GM21515 (cell line): ENCODE data around the gene TDRD9.
"Not testable (repeated sequence)": the region's sequence is repeated elsewhere in the genome, so short reads cannot be mapped to it uniquely, and the experiment has no call there.

Experiments
- ATAC-seq: cut with Tn5 transposase; IDR thresholded peaks from one replicate; pipeline ENCODE4 v1.9.1; 2021; ENCODE audit not compliant: unreplicated experiment

TDRD9 gene

DNA sequence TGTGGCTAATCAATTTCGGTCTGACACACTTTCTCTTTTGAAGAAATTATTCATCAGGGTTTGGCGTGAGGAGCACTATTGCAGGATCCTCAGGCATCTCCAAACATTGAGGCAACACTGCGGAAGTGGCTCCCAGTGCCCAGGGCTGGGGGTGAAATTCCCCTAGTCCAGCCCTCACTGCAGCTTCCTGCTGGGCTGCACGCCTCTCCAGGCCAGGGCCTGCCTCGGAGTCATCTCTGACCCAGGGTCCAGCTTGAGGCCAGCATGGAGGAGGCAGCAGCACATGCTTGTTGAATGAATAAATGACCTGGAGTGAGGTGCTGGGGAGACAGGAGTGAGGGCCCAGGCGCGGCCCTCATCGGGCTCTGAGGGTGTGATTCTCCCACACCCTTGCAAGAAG lies 36.0 kb upstream of the TDRD9 start:
- ATAC-seq: no peak

DNA sequence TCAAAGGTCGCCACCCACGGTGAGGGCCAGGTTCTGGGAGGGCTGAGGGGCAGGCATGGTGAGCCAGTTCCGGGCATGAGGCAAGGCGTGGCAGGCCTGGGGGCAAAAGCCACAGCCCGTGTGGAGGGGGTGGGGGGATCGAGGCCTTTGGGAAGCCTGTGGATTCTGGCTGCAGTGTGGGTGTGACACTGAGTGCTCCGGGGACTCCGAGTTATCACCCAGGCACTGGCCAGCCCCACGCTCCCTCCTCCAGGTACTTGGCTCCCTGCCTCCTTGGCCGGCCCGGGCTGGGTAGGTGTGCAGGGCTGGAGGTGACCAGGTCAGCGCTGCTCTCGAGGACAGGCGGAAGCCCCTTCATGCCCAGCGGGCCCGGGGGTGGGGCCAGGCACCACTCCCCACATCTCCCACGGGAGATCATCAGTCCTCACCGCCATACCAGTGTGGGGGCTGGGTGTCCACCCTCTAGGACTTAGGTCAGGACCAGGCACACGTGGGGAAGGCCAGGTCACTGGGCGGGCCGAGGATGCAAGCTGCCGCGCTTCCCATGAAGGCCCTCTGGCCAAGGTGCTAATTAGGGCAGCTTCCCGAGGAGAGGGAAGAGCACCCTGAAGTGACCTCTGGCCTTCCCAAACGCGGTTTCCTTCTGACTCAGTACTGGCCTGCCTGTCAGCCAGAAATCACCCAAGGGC lies 34.1 kb upstream of the TDRD9 start:
- ATAC-seq: no peak

DNA sequence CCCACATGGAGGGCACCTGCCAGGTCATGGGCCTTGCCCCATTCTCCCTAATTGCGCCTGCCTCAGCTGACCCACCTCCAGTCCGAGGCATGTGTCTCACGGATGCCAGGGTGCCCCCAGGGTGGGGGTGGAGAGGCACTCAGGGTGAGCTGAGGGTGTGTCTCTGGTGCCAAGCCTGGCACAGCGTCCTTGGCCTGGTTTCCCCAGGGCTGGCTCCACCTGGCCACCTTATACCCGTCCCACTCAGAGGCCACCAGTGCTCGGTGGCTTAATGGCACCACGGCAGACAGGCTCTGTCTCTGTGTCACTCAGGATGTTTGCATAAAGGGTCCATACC lies 33.6 kb upstream of the TDRD9 start:
- ATAC-seq: no peak

DNA sequence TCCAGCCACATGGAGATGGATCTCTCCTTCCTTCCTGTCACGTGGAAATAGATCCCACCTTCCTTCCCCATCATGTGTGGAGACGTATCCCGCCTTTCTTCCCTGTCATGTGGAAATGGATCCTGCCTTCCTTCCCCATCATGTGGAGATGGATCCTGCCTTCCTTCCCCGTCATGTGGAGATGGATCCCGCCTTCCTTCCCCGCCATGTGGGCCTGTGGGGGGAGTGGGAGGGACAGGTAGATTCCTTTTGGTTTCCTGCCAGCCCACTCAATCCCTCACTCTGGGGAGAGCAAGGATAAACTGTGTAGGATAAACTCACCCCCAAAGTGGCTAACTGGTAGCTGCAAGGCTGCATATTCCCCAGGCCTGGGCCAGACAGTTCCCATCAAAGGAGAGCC lies 31.7 kb upstream of the TDRD9 start:
- ATAC-seq: no peak

DNA sequence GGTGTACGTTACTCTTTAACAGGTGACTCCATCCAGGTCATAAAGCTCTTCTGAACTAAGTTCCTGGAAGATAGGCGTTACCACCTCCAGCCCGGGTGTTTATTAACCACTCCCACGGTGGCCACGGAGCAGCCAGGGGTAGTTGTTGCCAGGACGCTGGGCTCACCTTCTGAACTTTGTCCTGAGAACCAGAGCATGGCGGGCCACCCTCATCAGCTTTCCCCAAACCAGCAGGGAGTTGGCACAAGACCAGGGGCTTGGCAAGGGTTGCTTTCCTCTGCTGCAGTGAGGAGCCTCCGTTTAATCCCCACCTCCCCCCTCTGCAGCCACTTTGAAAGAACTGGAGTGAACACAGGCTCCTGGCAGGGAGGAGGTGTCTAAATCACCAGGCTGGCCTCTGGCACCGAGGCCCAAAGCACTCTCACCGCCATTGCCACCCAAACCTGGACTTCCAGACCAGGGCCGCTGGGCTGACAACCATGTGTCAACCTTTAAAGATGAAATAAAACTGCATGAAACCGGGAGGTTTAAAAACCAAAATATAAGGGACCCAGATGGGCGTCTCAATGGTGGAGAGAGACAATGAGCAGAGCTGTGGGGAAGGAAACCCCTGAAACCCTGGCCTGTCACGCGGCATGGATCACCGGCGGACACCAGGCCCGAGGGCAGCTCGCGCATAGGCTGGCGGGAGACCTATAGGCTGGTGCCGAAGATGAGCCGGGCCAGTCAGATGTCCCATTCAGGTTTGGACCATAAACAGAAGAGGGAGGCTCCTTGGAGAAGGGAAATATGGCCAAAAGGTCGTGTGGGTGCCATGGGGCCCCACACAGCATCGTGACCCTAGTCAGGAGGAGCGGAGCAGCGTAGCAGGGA lies 30.9 kb upstream of the TDRD9 start:
- no peak for ATAC-seq

DNA sequence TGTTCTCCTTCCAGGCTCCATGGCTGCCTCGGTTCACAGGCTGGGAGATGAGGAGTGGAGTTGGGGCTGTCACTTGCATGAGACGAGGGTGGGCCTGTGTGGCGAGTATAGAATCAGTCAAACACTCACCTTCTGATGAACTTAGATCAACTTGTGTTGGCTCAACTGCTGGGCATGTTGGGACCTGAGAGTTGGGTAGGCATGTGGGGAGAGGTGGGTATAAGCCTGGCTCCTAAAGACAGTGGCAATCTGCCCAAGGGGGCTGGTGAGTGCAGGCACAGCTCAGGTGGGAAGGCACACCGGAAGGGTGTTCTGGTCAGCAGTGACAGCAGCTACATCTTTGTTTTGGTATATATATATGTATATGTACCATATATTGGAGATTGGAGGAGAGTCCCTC lies 30.1 kb upstream of the TDRD9 start:
- no peak for ATAC-seq

DNA sequence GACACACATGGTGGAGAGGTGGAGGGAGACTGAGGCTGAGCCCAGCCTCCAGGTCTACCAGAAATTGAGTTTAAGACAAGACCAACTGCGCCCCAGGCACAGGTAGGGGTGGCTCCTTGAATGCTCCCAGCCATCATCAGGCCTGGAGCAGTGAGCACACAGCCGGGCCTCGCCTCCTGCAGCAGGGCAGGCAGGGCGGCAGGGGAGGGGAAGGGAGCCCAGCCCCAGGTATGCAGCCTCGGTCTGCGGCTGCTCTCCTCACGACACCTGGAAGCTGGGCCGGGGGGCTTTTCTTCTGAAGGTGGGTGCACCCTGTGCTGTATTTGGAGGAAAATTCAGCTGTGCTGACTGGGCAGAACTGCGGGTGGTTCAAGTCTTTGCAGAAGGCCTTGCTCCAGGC lies 29.5 kb upstream of the TDRD9 start:
- ATAC-seq: no peak

DNA sequence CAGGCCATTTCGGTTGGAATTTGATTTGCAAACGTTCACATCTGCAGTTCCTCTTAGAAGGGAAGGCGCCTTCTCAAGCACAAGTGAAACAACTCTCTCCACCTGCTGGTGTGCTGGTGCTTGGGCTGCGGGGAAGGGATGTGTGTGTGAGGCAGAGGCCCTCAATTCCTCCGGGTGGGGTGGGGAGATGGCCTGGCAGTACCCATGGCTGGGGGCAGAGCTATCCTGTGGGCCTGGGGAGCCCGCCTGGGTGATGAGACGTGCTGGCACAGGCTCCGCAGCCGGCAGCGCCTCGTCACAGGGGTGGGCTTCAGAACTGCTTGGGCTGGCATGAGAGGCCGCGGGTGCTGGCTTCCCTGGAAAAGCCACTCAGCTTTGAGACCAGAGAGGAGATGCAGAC lies 28.9 kb upstream of the TDRD9 start:
- no peak for ATAC-seq

DNA sequence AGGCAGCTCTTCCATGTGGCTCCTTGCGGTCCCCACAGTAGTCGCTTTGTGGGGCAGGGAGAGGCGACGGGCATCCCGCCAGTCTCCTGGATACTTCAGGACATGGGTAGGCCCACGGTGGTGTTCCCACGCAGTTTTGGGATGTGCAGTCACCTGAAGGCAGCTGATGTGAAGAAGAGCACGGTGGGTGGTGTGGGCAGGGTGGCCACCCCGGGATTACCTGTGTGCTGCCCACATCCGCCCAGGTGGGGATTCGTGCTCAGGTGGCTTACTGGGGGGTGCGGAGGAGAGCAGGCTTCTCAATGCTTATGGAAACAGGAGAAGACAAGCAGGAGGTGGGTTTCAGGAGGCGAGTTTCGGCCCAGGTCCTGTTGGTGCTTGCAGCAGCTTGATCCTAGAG lies 28.4 kb upstream of the TDRD9 start:
- ATAC-seq: no peak

DNA sequence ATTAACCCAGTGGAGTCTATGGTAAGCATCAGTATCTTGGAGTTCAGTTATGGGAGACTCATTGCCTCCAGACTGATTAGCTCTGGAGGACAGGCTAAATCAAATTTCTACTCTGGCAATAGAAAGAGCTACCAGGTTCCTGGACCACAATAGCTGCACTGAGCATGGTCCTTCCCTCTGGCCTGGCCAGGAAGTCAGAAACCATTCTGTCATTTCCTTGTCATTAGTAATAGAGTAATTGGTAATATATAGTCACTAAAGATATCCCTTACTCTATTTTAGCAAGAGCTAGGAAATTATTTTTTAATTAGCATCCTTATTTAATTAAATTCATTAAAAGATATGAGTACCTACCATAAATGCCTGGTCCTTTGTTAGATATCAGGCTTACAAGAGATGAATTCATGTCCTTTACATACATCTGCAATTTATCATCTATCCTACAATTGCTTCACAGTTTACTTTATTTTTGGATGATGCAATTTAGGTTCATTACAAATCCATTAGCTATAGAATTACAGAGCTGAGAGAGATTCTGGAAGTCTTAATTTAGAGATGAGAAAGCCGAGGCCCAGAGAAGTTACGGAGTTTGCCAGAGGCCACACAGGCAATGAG lies 23.7 kb upstream of the TDRD9 start:
- no peak for ATAC-seq

DNA sequence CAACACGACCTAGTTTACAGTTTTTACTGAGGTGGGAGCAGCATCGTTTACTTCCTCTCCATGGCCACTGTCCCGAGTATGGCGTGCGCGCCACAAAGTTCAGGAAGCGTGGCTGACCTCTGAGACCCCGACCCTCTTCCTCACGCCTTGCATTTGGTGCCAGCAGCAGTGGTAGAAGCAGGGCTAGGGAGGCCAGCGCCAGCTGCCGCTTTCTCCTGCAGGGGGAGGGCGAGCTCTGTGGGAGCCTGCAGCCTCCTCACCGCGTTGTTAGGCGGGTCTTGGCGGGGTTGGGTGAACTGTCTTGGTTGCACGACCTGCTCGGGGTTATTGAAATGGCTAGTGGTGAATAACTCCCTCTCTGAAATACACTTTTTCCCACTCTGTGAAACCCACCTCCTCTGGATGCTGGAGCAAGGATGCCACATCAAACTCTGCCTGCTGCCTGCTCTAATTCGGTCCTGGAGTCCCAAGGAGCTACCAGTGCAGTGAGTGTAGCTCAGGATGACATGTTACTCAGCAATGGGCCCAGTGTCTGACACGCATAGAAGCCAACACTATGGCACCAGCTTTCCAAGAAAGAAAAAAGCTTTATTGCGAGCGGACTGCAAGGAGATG lies 22.3 kb upstream of the TDRD9 start:
- no peak for ATAC-seq

DNA sequence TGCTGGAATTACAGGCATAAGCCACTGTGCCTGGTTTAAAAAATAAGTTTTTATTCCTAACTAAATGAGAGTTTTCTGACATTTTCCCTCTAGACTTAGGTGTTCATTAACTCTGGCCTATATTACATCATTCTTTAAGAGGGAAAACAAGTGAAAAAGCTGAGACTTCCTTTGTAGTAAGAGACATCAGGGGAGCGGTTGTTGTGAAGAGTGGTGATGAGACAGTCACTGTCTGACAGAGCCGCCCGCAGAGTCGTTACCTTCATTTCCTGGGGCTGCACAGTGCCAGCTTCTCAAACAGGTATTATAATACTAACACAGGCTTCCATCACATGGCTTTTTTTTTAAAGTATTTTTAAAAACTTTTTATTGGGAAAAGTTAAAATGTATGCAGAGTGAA lies 19.7 kb upstream of the TDRD9 start:
- ATAC-seq: no peak

DNA sequence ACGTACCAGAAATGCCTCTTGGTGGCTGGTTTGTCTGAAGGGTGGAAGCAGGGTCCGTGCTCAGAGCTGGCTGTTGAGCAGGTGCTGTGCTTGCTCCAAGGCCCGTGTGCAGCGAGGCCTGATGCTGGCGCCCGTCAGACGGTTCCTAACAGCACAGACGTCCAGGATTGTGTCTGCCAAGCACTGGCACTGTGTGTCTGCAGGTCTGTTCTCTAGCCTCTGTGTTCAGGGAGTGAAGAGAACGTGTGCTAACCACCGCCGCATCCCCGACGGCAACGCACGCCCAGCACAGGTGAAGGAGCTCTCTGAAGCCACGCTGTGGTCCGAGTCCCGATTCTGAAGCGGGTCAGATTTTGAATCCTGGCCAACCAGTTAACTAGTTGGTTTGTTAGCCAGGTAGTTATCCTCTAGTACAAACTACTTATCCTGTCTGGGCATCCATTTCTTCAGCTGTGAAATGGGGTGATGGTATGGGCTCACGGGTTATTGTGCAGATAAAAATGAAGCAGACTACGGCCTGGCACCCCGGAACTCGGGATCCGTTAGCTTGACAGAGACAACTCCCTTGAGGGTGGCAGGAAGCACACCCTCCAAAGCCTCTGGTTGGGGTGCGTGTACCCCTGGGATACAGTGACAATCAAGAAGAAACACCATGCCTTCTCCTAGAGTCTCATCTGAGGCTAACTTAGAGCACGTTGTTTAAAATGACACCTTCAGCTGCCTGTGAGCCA lies 18.6 kb upstream of the TDRD9 start:
- ATAC-seq: no peak

DNA sequence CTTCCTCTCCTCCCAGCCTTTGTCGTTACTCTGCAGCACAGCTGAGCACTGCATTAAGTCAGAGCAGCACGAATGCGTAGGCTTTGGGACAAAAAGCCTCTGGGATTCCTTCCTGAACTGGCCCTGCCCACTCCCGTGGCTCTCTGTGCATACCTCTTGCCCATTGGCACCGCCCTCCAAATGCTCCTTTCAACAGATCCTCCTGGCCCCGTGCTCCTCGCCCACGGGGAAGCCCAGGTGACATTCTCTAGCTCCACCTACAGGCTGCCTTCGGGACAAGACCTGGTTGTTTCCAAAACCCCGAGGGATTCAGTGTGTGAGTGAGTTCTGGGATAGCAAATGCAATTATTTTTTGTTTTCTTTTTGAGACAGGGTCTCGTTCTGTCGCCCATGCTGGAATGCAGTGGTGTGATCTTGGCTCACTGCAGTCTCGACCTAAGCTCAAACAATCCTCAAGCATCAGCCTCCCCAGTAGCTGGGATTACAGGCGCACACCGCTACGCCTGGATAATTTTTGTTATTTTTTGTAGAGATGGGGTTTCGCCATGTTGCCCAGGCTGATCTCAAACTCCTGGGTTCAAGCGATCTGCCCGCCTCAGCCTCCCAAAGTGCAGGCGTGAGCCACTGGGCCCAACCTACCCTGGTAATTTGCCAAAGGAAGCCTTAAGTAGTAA lies 17.9 kb upstream of the TDRD9 start:
- no peak for ATAC-seq

DNA sequence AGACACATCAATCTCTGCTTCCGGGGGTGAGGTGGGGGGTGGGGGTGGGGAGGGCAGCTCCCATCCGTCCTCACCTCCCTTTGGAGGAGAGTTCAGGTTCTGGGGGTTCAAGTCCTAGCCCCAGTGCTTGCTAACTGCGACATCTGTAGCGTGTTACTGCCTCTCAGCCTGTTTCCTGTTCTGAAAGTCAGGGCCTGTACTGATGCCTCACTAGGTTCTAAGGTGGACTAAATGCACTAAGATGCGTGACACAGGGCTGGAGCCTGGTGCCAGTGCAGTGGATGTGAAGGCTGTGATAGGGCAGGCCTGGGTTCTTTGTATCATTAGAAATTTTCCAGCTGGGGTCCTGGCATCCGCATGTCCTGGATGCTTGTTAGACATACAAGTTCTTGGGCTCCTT lies 17.3 kb upstream of the TDRD9 start:
- no peak for ATAC-seq

DNA sequence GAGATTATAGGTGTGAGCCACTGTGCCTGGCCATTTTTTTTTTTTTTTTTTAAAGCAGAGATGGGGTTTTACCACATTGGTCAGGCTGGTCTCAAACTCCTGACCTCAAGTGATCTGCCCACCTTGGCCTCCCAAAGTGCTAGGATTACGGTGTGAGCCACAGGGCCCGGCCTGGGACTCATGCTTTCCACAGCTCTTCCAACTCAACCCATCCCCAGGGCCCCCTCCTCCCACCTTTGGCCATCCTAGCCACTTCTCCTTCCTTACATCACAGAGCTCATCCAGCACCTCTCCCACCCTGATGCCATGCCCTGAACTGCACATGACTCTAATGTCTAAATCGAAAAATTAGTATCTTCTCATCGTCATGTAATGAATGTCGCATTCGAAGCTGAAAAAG lies 12.6 kb upstream of the TDRD9 start:
- ATAC-seq: no peak

DNA sequence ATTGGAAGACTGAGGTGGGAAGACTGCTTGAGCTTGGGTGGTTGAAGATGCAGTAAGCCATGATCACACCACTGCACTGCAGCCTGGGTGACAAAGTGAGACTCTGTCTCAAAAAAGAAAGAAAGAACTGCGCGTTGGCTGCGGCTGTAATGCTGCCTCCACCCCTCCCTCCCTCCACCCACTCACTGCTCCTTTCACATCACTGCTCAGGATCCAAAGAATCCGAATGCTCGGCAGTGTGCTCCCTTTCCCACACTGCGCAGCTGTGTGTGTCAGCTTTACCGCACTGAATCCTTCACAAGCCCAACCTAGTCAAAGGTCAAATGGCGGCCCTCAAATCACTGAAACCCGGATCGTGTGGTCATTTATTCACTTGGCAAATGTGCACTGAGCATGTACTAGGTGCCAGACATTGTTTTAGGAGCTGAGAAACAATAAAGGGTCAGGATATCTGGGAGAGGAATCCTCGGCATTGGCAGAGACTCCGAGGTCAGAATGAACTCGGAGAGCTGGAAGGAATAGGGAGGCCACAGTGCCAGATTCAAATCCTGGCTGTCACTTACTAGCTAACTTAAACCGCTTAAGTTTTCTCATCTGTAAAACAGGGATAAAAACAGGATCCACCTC lies 11.5 kb upstream of the TDRD9 start:
- ATAC-seq: no peak

DNA sequence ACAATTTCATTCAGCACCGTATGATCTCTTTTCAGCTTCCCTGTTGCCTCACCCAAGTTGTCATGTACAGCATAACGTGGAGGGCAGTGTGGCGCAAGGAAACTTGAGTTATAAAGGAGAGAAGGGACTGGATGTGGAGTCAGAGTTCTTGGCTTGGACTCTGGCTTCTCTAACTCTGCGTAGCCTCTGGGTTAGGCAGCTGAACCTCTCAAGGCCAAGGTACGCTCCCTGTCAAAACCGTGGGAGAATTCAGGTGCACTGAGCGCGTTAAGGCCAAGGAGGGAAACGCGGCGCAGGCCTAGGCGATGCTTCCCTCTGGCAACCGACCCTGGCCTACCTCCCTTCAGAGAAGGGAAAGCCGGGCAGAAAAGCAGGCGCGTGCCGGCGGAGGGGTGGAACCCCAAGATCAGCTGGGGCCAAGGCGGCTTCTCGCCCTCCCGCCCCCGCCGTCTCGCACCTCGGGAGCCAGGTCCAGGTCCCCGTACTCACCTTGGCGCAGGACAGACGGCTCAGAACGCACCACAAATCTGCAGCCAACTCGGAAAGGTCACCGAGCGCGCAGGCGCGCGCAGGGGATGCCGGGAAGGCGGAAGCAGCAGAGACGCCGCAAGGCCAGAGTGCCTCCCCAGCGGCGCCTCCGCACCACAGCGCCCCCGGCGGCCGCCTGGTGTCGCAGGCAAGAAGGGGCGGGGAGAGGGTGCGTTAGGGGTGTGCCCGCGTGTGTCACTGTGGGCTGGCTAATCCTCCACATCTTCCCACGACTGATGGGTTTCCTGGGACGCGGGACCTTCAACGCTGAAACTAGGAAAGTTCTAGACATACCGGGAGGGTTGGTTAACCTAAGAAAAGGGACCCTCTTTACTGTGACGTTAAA lies 7.0 kb upstream of the TDRD9 start:
- peak; percentile 92 for ATAC-seq

DNA sequence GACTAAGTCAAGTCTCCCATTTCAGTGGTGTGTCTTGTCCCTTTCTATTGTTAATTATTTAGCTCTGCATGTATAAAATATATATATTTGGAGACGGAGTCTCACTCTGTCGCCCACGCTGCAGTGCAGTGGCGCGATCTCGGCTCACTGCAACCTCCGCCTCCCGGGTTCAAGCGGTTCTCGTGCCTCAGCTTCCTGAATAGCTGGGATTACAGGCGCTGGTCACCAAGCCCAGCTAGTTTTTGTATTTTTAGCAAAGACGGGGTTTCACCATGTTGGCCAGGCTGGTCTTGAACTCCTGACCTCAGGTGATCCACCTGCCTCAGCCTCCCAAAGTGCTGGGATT lies 6.4 kb upstream of the TDRD9 start:
- not testable (repeated sequence) for ATAC-seq
